WTC11 (cell line): ENCODE results near the gene CYP19A1. TPM values are rescaled to one million over a fixed set of nuclear protein-coding genes. Genes with fewer than 3 reads are reported as not detected.
A peak's percentile ranks its signal among the peaks of the same experiment; 100 is the strongest.

Source experiments
- ATAC-seq: fragments of 200-7000 bp; cut with Tn5 transposase; 2 replicates; pipeline ENCODE4 v1.10.0; 2021; ENCODE audit warnings: mild to moderate bottlenecking, moderate library complexity
- CTCF ChIA-PET: fragments of 300-600 bp; sonication (Branson Sonifier 250); formaldehyde crosslinking; loops from one replicate; lab custom pipeline; 2021; ENCODE audit warnings: antibody characterized with exemption; lab: Charles Lee
- POLR2A ChIA-PET: fragments of 350-600 bp; sonication (Branson Sonifier 250); formaldehyde crosslinking; loops from one replicate; lab custom pipeline; 2021; ENCODE audit warnings: antibody characterized with exemption; lab: Charles Lee
- DNase-seq: peaks from one replicate; pipeline ENCODE4 v3.0.0; 2021; ENCODE audit warnings: low spot score
- H3K27ac Mint-ChIP-seq: 2 replicates; pipeline ENCODE4 v1.8.0; 2021; ENCODE audit warnings: mixed read lengths
- H3K27me3 Mint-ChIP-seq: 2 replicates; pipeline ENCODE4 v1.8.0; 2021; ENCODE audit warnings: low read depth, mild to moderate bottlenecking, moderate library complexity, mixed read lengths
- H3K36me3 Mint-ChIP-seq: 2 replicates; pipeline ENCODE4 v1.8.0; 2021; ENCODE audit warnings: mixed read lengths
- H3K4me1 Mint-ChIP-seq: 2 replicates; pipeline ENCODE4 v1.8.0; 2022; ENCODE audit warnings: mixed read lengths
- H3K4me3 Mint-ChIP-seq: 2 replicates; pipeline ENCODE4 v1.8.0; 2021; ENCODE audit warnings: mild to moderate bottlenecking, moderate library complexity, mixed read lengths
- H3K9me3 Mint-ChIP-seq: 2 replicates; pipeline ENCODE4 v1.8.0; 2021; ENCODE audit warnings: mixed read lengths
- ATF3 ChIP-seq: sonication (generic); formaldehyde crosslinking; conservative IDR thresholded peaks from 2 replicates; pipeline ENCODE4 v1.8.1; 2022; ENCODE audit warnings: mild to moderate bottlenecking, missing genetic modification reagents
- ELF4 ChIP-seq: sonication (generic); formaldehyde crosslinking; IDR thresholded peaks from 2 replicates; pipeline ENCODE4 v1.8.1; 2022; ENCODE audit warnings: low read depth, mild to moderate bottlenecking, moderate library complexity, missing genetic modification reagents
- FOXP1 ChIP-seq: sonication (generic); formaldehyde crosslinking; IDR thresholded peaks from 2 replicates; pipeline ENCODE4 v1.8.0; 2022; ENCODE audit warnings: missing genetic modification reagents, mild to moderate bottlenecking, moderate library complexity, borderline replicate concordance
- FOXP4 ChIP-seq: sonication (generic); formaldehyde crosslinking; IDR thresholded peaks from 2 replicates; pipeline ENCODE4 v1.8.0; 2022; ENCODE audit warnings: mild to moderate bottlenecking, missing genetic modification reagents
- HMGA2 ChIP-seq: fragments of 250-450 bp; sonication (Bioruptor Pico); IDR thresholded peaks from 2 replicates; pipeline ENCODE4 v1.4.0; 2021; ENCODE audit warnings: mild to moderate bottlenecking, moderate library complexity
- HMGXB4 ChIP-seq: sonication (generic); formaldehyde crosslinking; IDR thresholded peaks from 2 replicates; pipeline ENCODE4 v1.8.1; 2023; ENCODE audit warnings: mild to moderate bottlenecking, moderate library complexity, missing genetic modification reagents
- NFE2L1 ChIP-seq: sonication (generic); formaldehyde crosslinking; IDR thresholded peaks from 2 replicates; pipeline ENCODE4 v1.8.1; 2023; ENCODE audit warnings: missing genetic modification reagents
- NR3C1 ChIP-seq: sonication (generic); formaldehyde crosslinking; conservative IDR thresholded peaks from 2 replicates; pipeline ENCODE4 v1.8.1; 2023; ENCODE audit warnings: low read depth, mild to moderate bottlenecking, missing genetic modification reagents
- SMAD4 ChIP-seq: sonication (generic); formaldehyde crosslinking; IDR thresholded peaks from 2 replicates; pipeline ENCODE4 v1.8.0; 2022; ENCODE audit warnings: mild to moderate bottlenecking, missing genetic modification reagents
- STAT6 ChIP-seq: sonication (generic); formaldehyde crosslinking; conservative IDR thresholded peaks from 2 replicates; pipeline ENCODE4 v1.8.1; 2023; ENCODE audit warnings: mild to moderate bottlenecking, low read depth, missing genetic modification reagents, moderate library complexity
- TP53 ChIP-seq: sonication (generic); formaldehyde crosslinking; IDR thresholded peaks from 2 replicates; pipeline ENCODE4 v1.8.1; 2023; ENCODE audit warnings: mild to moderate bottlenecking, missing genetic modification reagents
- ZNF317 ChIP-seq: sonication (generic); formaldehyde crosslinking; IDR thresholded peaks from 2 replicates; pipeline ENCODE4 v1.8.1; 2023; ENCODE audit warnings: low read depth, mild to moderate bottlenecking, moderate library complexity, missing genetic modification reagents, borderline replicate concordance
- ZNF396 ChIP-seq: fragments of 250-450 bp; sonication (Bioruptor Pico); IDR thresholded peaks from 2 replicates; pipeline ENCODE4 v1.8.0; 2021; ENCODE audit warnings: mild to moderate bottlenecking, moderate library complexity, borderline replicate concordance
- ZNF423 ChIP-seq: fragments of 250-450 bp; sonication (Bioruptor Pico); IDR thresholded peaks from 2 replicates; pipeline ENCODE4 v2.1.2; 2022; ENCODE audit warnings: mild to moderate bottlenecking, moderate library complexity
- ZNF425 ChIP-seq: fragments of 250-450 bp; sonication (Bioruptor Pico); conservative IDR thresholded peaks from 2 replicates; pipeline ENCODE4 v1.9.0; 2021; ENCODE audit warnings: mild to moderate bottlenecking
- total RNA-seq: library from RNA; stranded (reverse); gene quantifications from 3 replicates; pipeline ENCODE4 v1.2.3, GENCODE V29; 2021
- TF ChIP-seq, protein P1 (sequence below): sonication (generic); formaldehyde crosslinking; IDR thresholded peaks from 2 replicates; pipeline ENCODE4 v1.8.0; 2022; ENCODE audit warnings: mild to moderate bottlenecking, missing genetic modification reagents
- TF ChIP-seq, protein P2 (sequence below): sonication (generic); formaldehyde crosslinking; IDR thresholded peaks from 2 replicates; pipeline ENCODE4 v1.8.0; 2023; ENCODE audit warnings: mild to moderate bottlenecking, missing genetic modification reagents
- TF ChIP-seq, protein P3 (sequence below): fragments of 200-600 bp; IDR thresholded peaks from 2 replicates; pipeline ENCODE4 v1.8.0; 2022; ENCODE audit warnings: antibody characterized with exemption
- TF ChIP-seq, protein P4 (sequence below): sonication (generic); formaldehyde crosslinking; IDR thresholded peaks from 2 replicates; pipeline ENCODE4 v1.8.1; 2023; ENCODE audit warnings: mild to moderate bottlenecking, missing genetic modification reagents

CYP19A1 gene
- total RNA-seq, 1 experiment from 2014 or later: not detected

DNA sequence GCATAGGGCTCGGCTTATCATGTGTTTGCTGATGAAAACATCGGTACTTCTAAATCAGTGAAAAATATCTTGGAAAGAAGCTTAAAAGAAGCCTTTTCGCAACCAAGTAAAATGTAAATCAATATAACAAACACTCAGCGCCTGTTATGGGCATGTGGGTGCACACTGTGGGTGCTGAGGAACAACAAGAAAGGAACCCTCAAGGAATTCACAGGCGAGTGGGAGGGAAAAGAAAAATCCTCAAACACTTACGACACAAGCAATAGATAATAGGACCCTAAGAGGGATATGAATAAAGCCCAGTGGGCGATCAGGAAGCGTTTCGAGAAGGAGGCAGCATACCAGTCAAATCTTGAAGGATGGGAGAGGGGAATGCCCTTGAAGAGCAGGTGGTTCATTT is 25.0 kb upstream of the CYP19A1 start:
- no peaks in the 10 kb centered on the region for H3K27me3 Mint-ChIP-seq
- no peak for DNase-seq
- H3K36me3 Mint-ChIP-seq: no peaks in the 10 kb centered on the region
- H3K27ac Mint-ChIP-seq: no peak overlapping the region
- no peaks in the 10 kb centered on the region for H3K9me3 Mint-ChIP-seq
- H3K4me3 Mint-ChIP-seq: no peak overlapping the region
- ATAC-seq: peak; percentile 47
- TF ChIP-seq ZNF423 (no peak), ZNF396 (CRISPR knock-in tag) (no peak), ATF3 (no peak), TP53 (CRISPR knock-in tag) (no peak), NR3C1 (no peak), FOXP1 (CRISPR knock-in tag) (no peak), FOXP4 (no peak), ZNF317 (CRISPR knock-in tag) (no peak), ELF4 (no peak), NFE2L1 (no peak)
- TF ChIP-seq, protein P1, sequence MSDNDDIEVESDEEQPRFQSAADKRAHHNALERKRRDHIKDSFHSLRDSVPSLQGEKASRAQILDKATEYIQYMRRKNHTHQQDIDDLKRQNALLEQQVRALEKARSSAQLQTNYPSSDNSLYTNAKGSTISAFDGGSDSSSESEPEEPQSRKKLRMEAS: no peak
- TF ChIP-seq, protein P2, sequence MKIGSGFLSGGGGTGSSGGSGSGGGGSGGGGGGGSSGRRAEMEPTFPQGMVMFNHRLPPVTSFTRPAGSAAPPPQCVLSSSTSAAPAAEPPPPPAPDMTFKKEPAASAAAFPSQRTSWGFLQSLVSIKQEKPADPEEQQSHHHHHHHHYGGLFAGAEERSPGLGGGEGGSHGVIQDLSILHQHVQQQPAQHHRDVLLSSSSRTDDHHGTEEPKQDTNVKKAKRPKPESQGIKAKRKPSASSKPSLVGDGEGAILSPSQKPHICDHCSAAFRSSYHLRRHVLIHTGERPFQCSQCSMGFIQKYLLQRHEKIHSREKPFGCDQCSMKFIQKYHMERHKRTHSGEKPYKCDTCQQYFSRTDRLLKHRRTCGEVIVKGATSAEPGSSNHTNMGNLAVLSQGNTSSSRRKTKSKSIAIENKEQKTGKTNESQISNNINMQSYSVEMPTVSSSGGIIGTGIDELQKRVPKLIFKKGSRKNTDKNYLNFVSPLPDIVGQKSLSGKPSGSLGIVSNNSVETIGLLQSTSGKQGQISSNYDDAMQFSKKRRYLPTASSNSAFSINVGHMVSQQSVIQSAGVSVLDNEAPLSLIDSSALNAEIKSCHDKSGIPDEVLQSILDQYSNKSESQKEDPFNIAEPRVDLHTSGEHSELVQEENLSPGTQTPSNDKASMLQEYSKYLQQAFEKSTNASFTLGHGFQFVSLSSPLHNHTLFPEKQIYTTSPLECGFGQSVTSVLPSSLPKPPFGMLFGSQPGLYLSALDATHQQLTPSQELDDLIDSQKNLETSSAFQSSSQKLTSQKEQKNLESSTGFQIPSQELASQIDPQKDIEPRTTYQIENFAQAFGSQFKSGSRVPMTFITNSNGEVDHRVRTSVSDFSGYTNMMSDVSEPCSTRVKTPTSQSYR (CRISPR knock-in tag): no peak
- TF ChIP-seq, protein P3, sequence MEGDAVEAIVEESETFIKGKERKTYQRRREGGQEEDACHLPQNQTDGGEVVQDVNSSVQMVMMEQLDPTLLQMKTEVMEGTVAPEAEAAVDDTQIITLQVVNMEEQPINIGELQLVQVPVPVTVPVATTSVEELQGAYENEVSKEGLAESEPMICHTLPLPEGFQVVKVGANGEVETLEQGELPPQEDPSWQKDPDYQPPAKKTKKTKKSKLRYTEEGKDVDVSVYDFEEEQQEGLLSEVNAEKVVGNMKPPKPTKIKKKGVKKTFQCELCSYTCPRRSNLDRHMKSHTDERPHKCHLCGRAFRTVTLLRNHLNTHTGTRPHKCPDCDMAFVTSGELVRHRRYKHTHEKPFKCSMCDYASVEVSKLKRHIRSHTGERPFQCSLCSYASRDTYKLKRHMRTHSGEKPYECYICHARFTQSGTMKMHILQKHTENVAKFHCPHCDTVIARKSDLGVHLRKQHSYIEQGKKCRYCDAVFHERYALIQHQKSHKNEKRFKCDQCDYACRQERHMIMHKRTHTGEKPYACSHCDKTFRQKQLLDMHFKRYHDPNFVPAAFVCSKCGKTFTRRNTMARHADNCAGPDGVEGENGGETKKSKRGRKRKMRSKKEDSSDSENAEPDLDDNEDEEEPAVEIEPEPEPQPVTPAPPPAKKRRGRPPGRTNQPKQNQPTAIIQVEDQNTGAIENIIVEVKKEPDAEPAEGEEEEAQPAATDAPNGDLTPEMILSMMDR: no peak
- TF ChIP-seq, protein P4, sequence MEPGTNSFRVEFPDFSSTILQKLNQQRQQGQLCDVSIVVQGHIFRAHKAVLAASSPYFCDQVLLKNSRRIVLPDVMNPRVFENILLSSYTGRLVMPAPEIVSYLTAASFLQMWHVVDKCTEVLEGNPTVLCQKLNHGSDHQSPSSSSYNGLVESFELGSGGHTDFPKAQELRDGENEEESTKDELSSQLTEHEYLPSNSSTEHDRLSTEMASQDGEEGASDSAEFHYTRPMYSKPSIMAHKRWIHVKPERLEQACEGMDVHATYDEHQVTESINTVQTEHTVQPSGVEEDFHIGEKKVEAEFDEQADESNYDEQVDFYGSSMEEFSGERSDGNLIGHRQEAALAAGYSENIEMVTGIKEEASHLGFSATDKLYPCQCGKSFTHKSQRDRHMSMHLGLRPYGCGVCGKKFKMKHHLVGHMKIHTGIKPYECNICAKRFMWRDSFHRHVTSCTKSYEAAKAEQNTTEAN (CRISPR knock-in tag): no peak
- TF ChIP-seq, all 79 proteins: peak for 0
- H3K4me1 Mint-ChIP-seq: no peaks in the 10 kb centered on the region
- CTCF ChIA-PET: interaction anchor here (1.2 to 2.4 kb wide), 5 partner anchors 19 to 200 kb away, joined by 3 to 10 read pairs (median 5); no protein-coding TSS in a partner anchor
- POLR2A ChIA-PET: no interaction called here

DNA sequence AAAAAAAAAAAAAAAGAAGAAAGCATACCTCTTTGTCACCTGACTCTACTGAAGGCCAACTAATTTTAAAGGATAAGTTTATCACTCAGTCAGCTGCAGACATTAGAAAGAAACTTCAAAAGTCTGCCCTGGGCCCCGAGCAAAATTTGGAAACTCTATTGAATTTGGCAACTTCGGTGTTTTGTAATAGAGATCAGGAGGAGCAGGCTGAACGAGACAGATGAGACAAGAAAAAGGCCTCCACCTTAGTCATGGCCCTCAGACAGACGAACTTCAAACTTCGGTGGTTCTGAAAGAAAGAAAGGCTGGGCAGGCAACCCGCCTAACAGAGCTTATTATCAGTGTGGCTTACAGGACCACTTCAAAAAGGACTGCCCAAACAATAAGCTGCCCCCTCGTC is 21.6 kb upstream of the CYP19A1 start:
- TF ChIP-seq ZNF425 (CRISPR knock-in tag) (no peak), SMAD4 (CRISPR knock-in tag) (no peak), HMGXB4 (CRISPR knock-in tag) (no peak), STAT6 (CRISPR knock-in tag) (no peak), HMGA2 (CRISPR knock-in tag) (no peak)
- H3K9me3 Mint-ChIP-seq: no peaks in the 10 kb centered on the region
- H3K27me3 Mint-ChIP-seq: no peaks in the 10 kb centered on the region
- no peak overlapping the region for H3K27ac Mint-ChIP-seq
- CTCF ChIA-PET: no interaction called here
- ATAC-seq (no peak), DNase-seq (no peak)
- POLR2A ChIA-PET: interaction anchor here (0.6 kb wide), 1 partner anchor 214 kb away, joined by 8 read pairs; no protein-coding TSS in a partner anchor
- peaks cover 2% of the 10 kb centered on the region; the same call in 1 of the 2 replicates for H3K4me1 Mint-ChIP-seq
- H3K4me3 Mint-ChIP-seq: no peak overlapping the region
- no peaks in the 10 kb centered on the region for H3K36me3 Mint-ChIP-seq
